Calu3 (cell line): ENCODE measurements around the gene BRSK2. TPM values are rescaled to one million over a fixed set of nuclear protein-coding genes. Genes with fewer than 3 reads are reported as not detected.

Source experiments
- BruUV-seq: library from RNA; stranded (reverse); fragments of 400-500 nt; replicated peaks from 2 replicates; lab custom pipeline; 2021; lab: Mats Ljungman, UMichigan
- CTCF ChIA-PET: fragments of 300-600 bp; sonication (Branson Sonifier 250); formaldehyde crosslinking; loops from one replicate; lab custom pipeline; 2022; ENCODE audit warnings: antibody characterized with exemption; lab: Charles Lee
- DNase-seq: peaks from one replicate; pipeline ENCODE4 v3.0.0; 2022
- H3K27ac Mint-ChIP-seq: one replicate; pipeline ENCODE4 v1.8.0; 2022; ENCODE audit warnings: mixed read lengths; ENCODE audit not compliant: unreplicated experiment
- H3K27me3 Mint-ChIP-seq: one replicate; pipeline ENCODE4 v1.8.0; 2022; ENCODE audit warnings: mixed read lengths; ENCODE audit not compliant: unreplicated experiment
- H3K36me3 Mint-ChIP-seq: one replicate; pipeline ENCODE4 v1.8.0; 2022; ENCODE audit warnings: mild to moderate bottlenecking, moderate library complexity, mixed read lengths; ENCODE audit not compliant: insufficient read depth, unreplicated experiment
- H3K4me1 Mint-ChIP-seq: one replicate; pipeline ENCODE4 v1.8.0; 2022; ENCODE audit warnings: mild to moderate bottlenecking, low read depth, mixed read lengths; ENCODE audit not compliant: unreplicated experiment
- H3K4me3 Mint-ChIP-seq: one replicate; pipeline ENCODE4 v1.8.0; 2022; ENCODE audit warnings: mild to moderate bottlenecking, low read depth, moderate library complexity, mixed read lengths; ENCODE audit not compliant: unreplicated experiment
- H3K9me3 Mint-ChIP-seq: one replicate; pipeline ENCODE4 v1.8.0; 2022; ENCODE audit warnings: low read depth, mixed read lengths; ENCODE audit not compliant: unreplicated experiment
- intact Hi-C: fragments of 100-400 bp; cut with micrococcal nuclease; formaldehyde crosslinking; loops from one replicate; pipeline ENCODE4 v1.10.0; 2022; ENCODE audit not compliant: unreplicated experiment
- total RNA-seq: library from RNA; stranded (reverse); gene quantifications from 2 replicates; pipeline ENCODE4 v1.2.3, GENCODE V29; 2022
- TF ChIP-seq, protein P1 (sequence below): fragments of 200-600 bp; IDR thresholded peaks from one replicate; pipeline ENCODE4 v1.8.0; 2022; ENCODE audit warnings: antibody characterized with exemption; ENCODE audit not compliant: unreplicated experiment

The BRSK2 gene
- total RNA-seq, 1 experiment from 2014 or later = 2.6 TPM

DNA sequence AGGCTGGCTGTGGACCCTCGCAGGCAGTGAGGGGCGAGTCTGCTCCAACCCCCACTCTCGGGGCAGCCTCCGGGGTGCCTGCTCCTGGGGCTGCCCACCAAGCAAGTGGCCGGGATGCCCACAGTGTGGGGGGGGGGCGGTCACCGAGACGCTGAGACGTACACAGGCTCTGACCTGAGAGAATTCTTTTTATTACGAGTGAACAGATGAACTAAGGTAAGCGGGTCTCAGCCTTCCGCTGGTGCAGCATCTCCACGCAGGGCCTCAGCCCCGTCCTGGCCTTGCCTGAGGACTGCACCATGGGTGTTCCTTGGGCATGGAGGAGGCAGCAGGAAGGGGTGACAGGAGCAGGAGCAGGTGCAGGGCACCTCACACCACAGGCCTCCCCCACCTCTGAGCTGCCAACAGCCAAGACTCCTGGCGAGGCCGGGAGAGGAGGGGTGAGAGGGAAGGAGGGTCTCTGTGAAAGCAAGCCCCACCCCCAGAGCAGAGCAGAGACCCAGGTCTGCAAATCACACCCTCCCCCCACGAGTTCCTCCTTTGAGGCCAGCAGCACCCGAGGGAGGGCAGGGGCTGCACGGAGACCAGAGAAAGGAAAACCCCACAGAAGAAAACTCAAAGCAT lies 79.7 kb downstream of the BRSK2 start:
- peaks cover 14% of the 10 kb centered on the region for H3K36me3 Mint-ChIP-seq
- no peaks in the 10 kb centered on the region for H3K9me3 Mint-ChIP-seq
- H3K27me3 Mint-ChIP-seq = no peaks in the 10 kb centered on the region
- DNase-seq = no peak
- H3K27ac Mint-ChIP-seq = no peak overlapping the region
- intact Hi-C loops = no loop called here
- CTCF ChIA-PET = no interaction called here
- TF ChIP-seq, protein P1, sequence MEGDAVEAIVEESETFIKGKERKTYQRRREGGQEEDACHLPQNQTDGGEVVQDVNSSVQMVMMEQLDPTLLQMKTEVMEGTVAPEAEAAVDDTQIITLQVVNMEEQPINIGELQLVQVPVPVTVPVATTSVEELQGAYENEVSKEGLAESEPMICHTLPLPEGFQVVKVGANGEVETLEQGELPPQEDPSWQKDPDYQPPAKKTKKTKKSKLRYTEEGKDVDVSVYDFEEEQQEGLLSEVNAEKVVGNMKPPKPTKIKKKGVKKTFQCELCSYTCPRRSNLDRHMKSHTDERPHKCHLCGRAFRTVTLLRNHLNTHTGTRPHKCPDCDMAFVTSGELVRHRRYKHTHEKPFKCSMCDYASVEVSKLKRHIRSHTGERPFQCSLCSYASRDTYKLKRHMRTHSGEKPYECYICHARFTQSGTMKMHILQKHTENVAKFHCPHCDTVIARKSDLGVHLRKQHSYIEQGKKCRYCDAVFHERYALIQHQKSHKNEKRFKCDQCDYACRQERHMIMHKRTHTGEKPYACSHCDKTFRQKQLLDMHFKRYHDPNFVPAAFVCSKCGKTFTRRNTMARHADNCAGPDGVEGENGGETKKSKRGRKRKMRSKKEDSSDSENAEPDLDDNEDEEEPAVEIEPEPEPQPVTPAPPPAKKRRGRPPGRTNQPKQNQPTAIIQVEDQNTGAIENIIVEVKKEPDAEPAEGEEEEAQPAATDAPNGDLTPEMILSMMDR = no peak
- H3K4me1 Mint-ChIP-seq = no peaks in the 10 kb centered on the region
- no peak overlapping the region for H3K4me3 Mint-ChIP-seq
- no TSS peak for BruUV-seq

DNA sequence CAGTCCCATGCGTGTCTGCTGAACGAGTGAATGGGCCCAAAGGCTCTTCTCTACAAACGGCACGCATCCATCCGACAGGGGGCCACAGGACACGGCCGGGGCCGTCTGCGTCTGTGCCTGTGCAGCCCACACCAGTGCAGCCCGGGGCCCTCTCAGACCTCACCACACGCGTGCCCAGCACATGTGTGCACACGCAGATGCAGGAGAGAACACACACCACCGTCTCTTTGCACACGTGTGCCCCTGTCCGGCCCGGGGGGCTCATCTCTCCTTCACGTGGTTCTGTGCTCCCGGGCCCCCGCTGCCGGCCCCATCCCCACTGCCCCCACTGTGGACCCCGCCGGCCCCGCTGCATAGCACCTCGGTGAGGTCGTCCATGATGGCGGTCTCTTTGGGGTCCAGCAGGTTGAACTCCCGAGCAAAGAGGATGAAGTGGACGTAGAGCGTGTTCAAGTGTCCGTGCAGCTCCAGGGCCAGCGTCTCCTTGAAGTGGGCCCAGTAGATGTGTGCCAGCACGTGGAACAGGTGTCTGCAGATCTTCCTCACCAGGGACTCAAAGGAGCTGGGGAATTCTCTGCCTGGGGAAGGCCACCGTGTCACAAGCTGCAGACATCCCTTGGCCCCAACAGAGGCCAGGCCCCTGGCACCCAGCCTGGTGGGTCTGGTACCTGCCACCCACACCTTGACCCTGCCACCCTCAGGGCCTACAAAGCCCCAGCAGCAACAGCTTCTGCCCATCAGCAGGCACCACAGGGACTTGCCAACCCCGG lies 80.4 kb downstream of the BRSK2 start:
- H3K36me3 Mint-ChIP-seq = peaks cover 14% of the 10 kb centered on the region
- H3K27ac Mint-ChIP-seq = no peak overlapping the region
- DNase-seq = no peak
- H3K9me3 Mint-ChIP-seq = no peaks in the 10 kb centered on the region
- intact Hi-C loops = no loop called here
- H3K4me1 Mint-ChIP-seq = no peaks in the 10 kb centered on the region
- no peaks in the 10 kb centered on the region for H3K27me3 Mint-ChIP-seq
- H3K4me3 Mint-ChIP-seq = no peak overlapping the region
- BruUV-seq = no TSS peak
- TF ChIP-seq, protein P1 = no peak
- CTCF ChIA-PET = interaction anchor here (0.6 kb wide), 1 partner anchor 20 kb away, joined by 5 read pairs; no protein-coding TSS in a partner anchor

DNA sequence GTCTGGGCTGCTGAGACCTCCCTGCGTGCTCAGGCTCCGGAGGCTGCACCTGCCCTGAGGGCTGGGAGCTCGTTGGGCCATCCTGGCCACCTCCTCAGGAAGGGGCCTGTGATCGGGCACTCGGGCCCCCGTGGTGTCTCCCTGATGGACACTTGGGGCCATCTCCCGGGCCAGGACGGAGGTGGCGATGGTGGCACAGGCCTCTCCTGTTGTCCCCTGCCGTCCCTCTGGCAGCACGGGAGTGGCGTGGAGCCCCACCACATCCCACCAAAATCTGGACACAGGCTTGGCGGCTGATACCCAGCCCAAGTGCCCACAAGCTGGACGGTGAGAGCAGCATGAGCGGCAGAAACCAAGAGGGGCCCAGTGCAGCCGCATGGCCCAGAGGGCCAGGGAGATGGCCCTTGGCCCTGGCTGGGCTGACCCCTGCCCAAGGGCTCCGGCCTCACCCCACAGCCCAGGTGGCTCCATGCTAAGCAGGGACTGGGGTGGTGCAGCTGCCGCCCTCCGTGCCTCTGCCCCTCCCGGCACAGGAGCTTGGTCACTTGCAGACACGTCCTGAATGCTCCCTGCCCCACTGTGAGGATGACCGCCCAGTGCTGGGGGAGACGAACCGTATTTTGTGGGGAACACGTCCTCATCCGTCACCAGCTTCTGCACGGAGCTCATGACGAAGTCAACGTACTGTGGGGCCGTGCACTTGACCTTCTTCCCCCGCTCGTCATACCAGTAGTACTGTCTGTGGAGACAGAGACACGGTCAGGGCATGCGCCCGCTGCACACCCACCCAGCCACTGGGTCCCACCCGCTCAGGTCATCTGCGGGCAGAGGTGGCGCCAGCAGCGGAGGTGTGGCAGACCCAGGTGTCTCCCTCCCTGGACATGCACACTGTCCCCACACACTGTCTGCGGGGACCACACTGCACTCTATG lies 81.2 kb downstream of the BRSK2 start:
- TF ChIP-seq, protein P1 = no peak
- Mint-ChIP-seq H3K9me3 (no peaks in the 10 kb centered on the region), H3K27me3 (no peaks in the 10 kb centered on the region), H3K27ac (no peak overlapping the region), H3K36me3 (peaks cover 6% of the 10 kb centered on the region), H3K4me1 (no peaks in the 10 kb centered on the region), H3K4me3 (no peak overlapping the region)
- BruUV-seq = no TSS peak
- no peak for DNase-seq
- CTCF ChIA-PET = interaction anchor here (0.6 kb wide), 1 partner anchor 21 kb away, joined by 5 read pairs; no protein-coding TSS in a partner anchor
- intact Hi-C loops = no loop called here

DNA sequence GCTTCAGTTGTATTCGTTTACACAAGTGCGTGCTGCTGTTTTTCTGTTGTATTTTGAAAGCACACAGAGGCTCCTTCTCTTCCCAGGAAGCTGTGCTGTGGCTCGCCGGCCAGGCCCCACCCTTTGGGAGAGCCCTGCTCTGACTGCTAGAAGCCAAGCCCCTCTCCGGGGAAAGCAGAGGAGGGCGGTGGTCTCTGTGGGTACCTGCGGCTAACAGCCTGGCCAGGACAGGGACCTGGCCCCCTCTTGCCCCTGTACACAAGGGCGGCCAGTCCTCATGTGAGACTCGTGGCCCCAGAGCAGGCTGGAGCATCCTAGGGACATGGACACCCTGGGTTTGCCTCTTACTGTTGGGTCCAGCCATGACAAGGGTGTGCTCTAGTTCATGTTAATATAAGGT lies 82.0 kb downstream of the BRSK2 start:
- Mint-ChIP-seq H3K4me3 (no peak overlapping the region), H3K36me3 (peaks cover 6% of the 10 kb centered on the region), H3K9me3 (no peaks in the 10 kb centered on the region), H3K4me1 (no peaks in the 10 kb centered on the region), H3K27me3 (no peaks in the 10 kb centered on the region), H3K27ac (no peak overlapping the region)
- intact Hi-C loops = no loop called here
- TF ChIP-seq, protein P1 = no peak
- CTCF ChIA-PET = no interaction called here
- DNase-seq = no peak
- no TSS peak for BruUV-seq
